GM12878 (cell line): ENCODE measurements around the gene TRIOBP. TPM values are rescaled to one million over a fixed set of nuclear protein-coding genes. Genes with fewer than 3 reads are reported as not detected.

ENCODE experiments used
- ATAC-seq: fragments of 200-7000 bp; cut with Tn5 transposase; 3 replicates; pipeline ENCODE4 v1.9.1; 2020; ENCODE audit warnings: mild to moderate bottlenecking, moderate library complexity
- BruUV-seq: library from RNA; stranded (reverse); fragments of 400-500 nt; replicated peaks from 2 replicates; lab custom pipeline; 2021; lab: Mats Ljungman, UMichigan
- CTCF ChIA-PET: fragments of 300-600 bp; sonication (Branson Sonifier 250); formaldehyde crosslinking; extraction: SDS; loops from one replicate; lab custom pipeline; 2021; ENCODE audit warnings: inconsistent platforms; lab: Yijun Ruan, JAX
- POLR2A ChIA-PET: fragments of 350-600 bp; formaldehyde crosslinking; extraction: SDS; loops from one replicate; lab custom pipeline; 2021; ENCODE audit warnings: inconsistent platforms; lab: Charles Lee
- RAD21 ChIA-PET: fragments of 300-600 bp; sonication (Branson Sonifier 250); formaldehyde crosslinking; loops from one replicate; lab custom pipeline; 2023; ENCODE audit warnings: antibody characterized with exemption; ENCODE audit not compliant: unreplicated experiment; lab: Charles Lee
- SMC1A ChIA-PET: fragments of 300-600 bp; sonication (Branson Sonifier 250); formaldehyde crosslinking; loops from one replicate; lab custom pipeline; 2023; ENCODE audit not compliant: unreplicated experiment, uncharacterized antibody; lab: Charles Lee
- DNase-seq: peaks from one replicate; pipeline ENCODE4 v3.0.0-alpha.2; 2011; ENCODE audit warnings: low read depth, low spot score
- FAIRE-seq: peaks from 3 replicates; lab custom pipeline; 2011; peaks lifted over from hg19 to GRCh38; lab: Jason Lieb, UNC
- H2AFZ ChIP-seq: 2 replicates; pipeline ENCODE4 v1.6.0; 2011; ENCODE audit warnings: low read depth, low read length, control low read depth; ENCODE audit not compliant: control insufficient read depth
- H3K27ac ChIP-seq: 2 replicates; pipeline ENCODE4 v1.5.1; 2011; ENCODE audit warnings: control low read depth; ENCODE audit not compliant: control insufficient read depth, insufficient read depth
- H3K27me3 ChIP-seq, 2 experiments: replicated peaks in 1 of 2; 2 replicates each; pipeline versions ENCODE4 v1.6.0 to v1.6.1; 2011; ENCODE audit warnings: low read length in 1 of 2; ENCODE audit not compliant: control insufficient read depth in 2 of 2, insufficient read depth in 2 of 2
- H3K36me3 ChIP-seq, 2 experiments: 2 replicates each; pipeline ENCODE4 v1.5.1; 2011; ENCODE audit warnings: low read length in 1 of 2; ENCODE audit not compliant: control insufficient read depth in 2 of 2, insufficient read depth in 2 of 2
- H3K4me1 ChIP-seq: 2 replicates; pipeline ENCODE4 v1.6.1; 2011; ENCODE audit warnings: mild to moderate bottlenecking, low read length, moderate library complexity, mixed read lengths; ENCODE audit not compliant: control insufficient read depth, insufficient read depth
- H3K4me2 ChIP-seq: 2 replicates; pipeline ENCODE4 v1.6.0; 2011; ENCODE audit warnings: control low read depth; ENCODE audit not compliant: control insufficient read depth, insufficient read depth
- H3K4me3 ChIP-seq: fragments of 200-600 bp; sonication (generic); 2 replicates; pipeline ENCODE4 v1.5.1; 2016
- H3K79me2 ChIP-seq: 2 replicates; pipeline ENCODE4 v1.6.0; 2011; ENCODE audit warnings: low read length; ENCODE audit not compliant: control insufficient read depth, insufficient read depth
- H3K9ac ChIP-seq: 2 replicates; pipeline ENCODE4 v1.8.0; 2011; ENCODE audit warnings: low read length, control low read depth, mixed read lengths; ENCODE audit not compliant: control insufficient read depth, insufficient read depth
- H3K9me3 ChIP-seq: replicated peaks from 3 replicates; pipeline ENCODE4 v1.5.1; 2011; ENCODE audit warnings: mild to moderate bottlenecking, low read length; ENCODE audit not compliant: control insufficient read depth, insufficient read depth
- H4K20me1 ChIP-seq: 2 replicates; pipeline ENCODE4 v1.6.0; 2011; ENCODE audit not compliant: control insufficient read depth, insufficient read depth
- NFYA ChIP-seq: IDR thresholded peaks from 2 replicates; pipeline ENCODE4 v1.6.1; 2011; ENCODE audit warnings: low read depth, mild to moderate bottlenecking, low read length, improper control_type of control experiment, borderline replicate concordance
- SMARCA5 ChIP-seq: fragments of 450-650 bp; IDR thresholded peaks from 2 replicates; pipeline ENCODE4 v1.6.1; 2017; ENCODE audit warnings: mild to moderate bottlenecking
- SMC3 ChIP-seq: IDR thresholded peaks from 2 replicates; pipeline ENCODE4 v1.6.1; 2011; ENCODE audit warnings: low read length, improper control_type of control experiment, borderline replicate concordance
- WGBS: methylation state at CpG from one replicate; pipeline ENCODE4 v1.1.6; 2016; ENCODE audit warnings: low lambda C conversion rate; ENCODE audit not compliant: insufficient replicate concordance, insufficient coverage; ENCODE audit errors: missing lambda C conversion rate; 5-methylcytosine and 5-hydroxymethylcytosine counted together
- in situ Hi-C: fragments of 300-500 bp; cut with MboI; formaldehyde crosslinking; loops from 9 replicates; pipeline ENCODE4 v1.14.3; 2018; ENCODE audit warnings: mixed read lengths
- intact Hi-C: fragments of 100-400 bp; cut with micrococcal nuclease; formaldehyde crosslinking; loops from one replicate; pipeline ENCODE4 v1.14.2; 2022; ENCODE audit not compliant: unreplicated experiment
- polyA plus RNA-seq, 11 experiments: library from polyadenylated mRNA; depleted of rRNA in 4 of 11; unstranded in 6 of 11; stranded (reverse) in 5 of 11; fragments of >200 nt; fragmentation: Nextera tagmentation in 4 of 11; fragmentation: Illumina TruSeq in 1 of 11; extraction: Ambion mirVana in 4 of 11; extraction: Trizol in 1 of 11; gene quantifications; 1 replicate in 1 of 11; 2 replicates in 10 of 11; pipeline versions ENCODE4 v1.2.1 to v1.2.3, GENCODE V29; 2011 to 2016; ENCODE audit warnings: inconsistent platforms in 2 of 11, missing spikeins in 2 of 11, low read depth in 1 of 11
- total RNA-seq, 4 experiments: library from RNA; depleted of rRNA in 3 of 4; stranded (reverse); fragments of >200 nt in 3 of 4; fragmentation: Illumina TruSeq in 1 of 4; extraction: Trizol in 1 of 4; gene quantifications; 2 replicates each; pipeline versions ENCODE4 v1.2.1 to v1.2.3, GENCODE V29; 2013 to 2021
- TF ChIP-seq, protein P1 (sequence below): fragments of 450-650 bp; formaldehyde crosslinking; IDR thresholded peaks from 2 replicates; pipeline ENCODE4 v1.4.0; 2022; ENCODE audit warnings: mild to moderate bottlenecking, moderate library complexity
- TF ChIP-seq, protein P2 (sequence below): IDR thresholded peaks from 2 replicates; pipeline ENCODE4 v1.6.1; 2012; ENCODE audit warnings: low read depth, low read length, improper control_type of control experiment
- TF ChIP-seq, protein P3 (sequence below): fragments of 450-650 bp; IDR thresholded peaks from 2 replicates; pipeline ENCODE4 v1.6.1; 2017; ENCODE audit warnings: mild to moderate bottlenecking

TRIOBP gene
- total and polyA plus RNA-seq, 10 of the 15 experiments (the other 5 are each of a cell fraction or from before 2014, with no cell fraction given): 0.21 to 23.6 (median 11.9) TPM

DNA sequence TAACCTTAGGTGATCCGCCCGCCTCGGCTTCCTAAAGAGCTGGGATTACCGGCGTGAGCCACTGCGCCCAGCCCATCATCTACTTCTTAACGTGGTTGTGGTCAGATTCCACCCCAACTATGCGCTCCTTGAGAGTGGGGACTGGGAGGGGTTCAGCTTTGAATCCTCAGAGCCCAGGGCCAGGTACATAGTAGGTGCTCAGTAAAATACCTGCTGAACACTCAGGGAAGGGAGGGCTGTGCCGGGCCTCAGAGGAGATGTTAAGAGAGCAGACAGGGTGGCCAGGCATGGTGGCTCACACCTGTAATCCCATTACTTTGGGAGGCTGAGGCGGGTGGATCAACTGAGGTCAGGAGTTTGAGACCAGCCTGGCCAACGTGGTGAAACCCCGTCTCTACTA lies 22.6 kb upstream of the TRIOBP start:
- no peak overlapping the region for H3K9ac ChIP-seq
- peak overlapping the region; percentile 64 for H3K4me2 ChIP-seq
- H4K20me1 ChIP-seq: no peaks in the 10 kb centered on the region
- FAIRE-seq: no peak
- no peak for TF ChIP-seq NFYA
- TF ChIP-seq, all 136 proteins: peak for 0
- Histone ChIP-seq H3K9me3 (no peaks in the 10 kb centered on the region), H3K36me3 (peaks cover 0 to 2% of the 10 kb centered on the region in 2 experiments; a peak in 1 of 4 replicates), H3K27me3 (no peaks in the 10 kb centered on the region), H3K4me3 (no peak overlapping the region), H2AFZ (no peak overlapping the region), H3K79me2 (peaks cover 30% of the 10 kb centered on the region), H3K27ac (peak overlapping the region; percentile 45), H3K4me1 (peaks cover 28% of the 10 kb centered on the region)
- ChIA-PET RAD21 (interaction anchor here (1.3 to 5.1 kb wide), 5 partner anchors 14 to 67 kb away, joined by 3 to 112 read pairs (median 25); partner anchors contain the start of genes GGA1, PDXP and SH3BP1), SMC1A (interaction anchor here (0.6 to 10.9 kb wide), 4 partner anchors 14 to 133 kb away, joined by 3 to 98 read pairs (median 41); partner anchors contain the start of genes GCAT, GGA1 and PDXP), CTCF (interaction anchor here (13.6 to 19.9 kb wide), 3 partner anchors 13 to 67 kb away, joined by 178 to 414 read pairs (median 396); partner anchors contain the start of genes GGA1, PDXP and SH3BP1), POLR2A (interaction anchor here (0.6 to 14.0 kb wide), 6 partner anchors 7 to 66 kb away, joined by 4 to 209 read pairs (median 11); partner anchors contain the start of genes GGA1 and PDXP)
- in situ Hi-C loops: no loop called here
- no TSS peak for BruUV-seq
- ATAC-seq (no peak), DNase-seq (no peak)
- intact Hi-C loops: no loop called here
- 87% methylated on average over 12 of the region's 12 CpGs for WGBS

DNA sequence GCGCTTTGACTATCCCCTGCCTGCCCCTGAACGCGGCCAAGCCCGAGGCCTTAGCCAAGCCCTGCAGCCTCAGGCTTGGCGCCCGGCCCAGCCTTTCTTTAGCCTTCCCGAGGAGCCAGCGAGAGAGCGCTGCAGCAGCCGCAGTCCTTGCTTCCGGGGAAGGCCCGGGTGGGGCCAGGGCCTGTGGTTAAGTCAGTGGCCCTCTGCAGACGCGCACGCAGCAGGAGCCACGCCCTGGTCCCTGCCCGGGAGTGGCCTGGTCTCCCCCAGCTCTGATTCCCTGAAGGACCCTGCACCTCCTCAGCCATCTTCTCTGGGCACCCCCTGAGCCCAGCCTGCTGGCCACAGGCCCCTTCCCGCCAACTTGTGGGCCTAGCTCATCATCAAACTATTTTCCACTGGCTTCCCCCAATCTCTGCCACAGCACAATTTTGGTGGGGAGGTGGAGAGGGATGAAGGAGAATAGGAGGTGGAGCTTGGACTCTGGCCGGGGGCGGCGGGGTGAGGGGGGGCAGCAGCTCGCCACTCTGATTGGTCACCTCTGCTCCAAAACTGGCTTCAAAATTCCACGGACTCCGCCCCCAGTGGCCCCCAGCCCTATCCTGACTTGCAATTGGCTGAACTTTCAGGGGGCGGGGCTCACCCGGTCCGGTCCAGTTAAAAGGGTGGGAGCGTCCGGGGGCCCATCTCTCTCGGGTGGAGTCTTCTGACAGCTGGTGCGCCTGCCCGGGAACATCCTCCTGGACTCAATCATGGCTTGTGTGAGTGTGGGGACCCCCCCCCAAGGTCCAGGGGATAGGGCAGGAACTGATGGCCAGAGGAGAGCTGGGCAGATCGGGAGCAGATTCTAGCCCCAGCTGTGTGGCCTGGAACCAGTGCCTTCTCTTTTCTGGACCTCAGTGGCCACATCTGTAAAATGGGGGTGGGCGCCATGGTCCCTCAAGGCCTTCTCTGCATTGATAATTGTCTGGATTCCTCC lies 21.6 kb upstream of the TRIOBP start, which contains the start of gene LGALS1:
TSS of gene LGALS1 (plus strand) at position 686 of the 979 bp plus-strand sequence. CDS start at position 753, 67 bp downstream.
- ChIA-PET SMC1A (interaction anchor here (0.9 to 10.9 kb wide), 11 partner anchors 11 to 70 kb away, joined by 4 to 98 read pairs (median 5); partner anchors contain the start of genes GGA1 and PDXP), POLR2A (interaction anchor here (0.5 to 14.0 kb wide), 16 partner anchors 8 to 409 kb away, joined by 3 to 209 read pairs (median 4); partner anchors contain the start of genes GGA1, MICALL1, NOL12 and PDXP), RAD21 (interaction anchor here (1.1 to 5.1 kb wide), 8 partner anchors 15 to 68 kb away, joined by 3 to 112 read pairs (median 22); partner anchors contain the start of genes GGA1, PDXP and SH3BP1), CTCF (interaction anchor here (0.9 to 19.9 kb wide), 6 partner anchors 8 to 68 kb away, joined by 3 to 414 read pairs (median 172); partner anchors contain the start of genes GGA1, NOL12, PDXP and SH3BP1)
- peak within 1 kb of the TSS; percentile 85 for H3K27ac ChIP-seq
- no peaks in the 10 kb centered on the region for H3K27me3 ChIP-seq
- DNase-seq (no peak), FAIRE-seq (peak; percentile 70), ATAC-seq (peak; percentile 82)
- H3K79me2 ChIP-seq: peaks cover 30% of the 10 kb centered on the region
- no peaks in the 10 kb centered on the region for H3K9me3 ChIP-seq
- peak within 1 kb of the TSS; percentile 91 for H3K4me3 ChIP-seq
- BruUV-seq: no TSS peak
- H2AFZ ChIP-seq: peak within 1 kb of the TSS; percentile 77
- peaks cover 2% of the 10 kb centered on the region in 2 experiments; a peak in 1 of 4 replicates for H3K36me3 ChIP-seq
- H3K4me1 ChIP-seq: peaks cover 28% of the 10 kb centered on the region
- in situ Hi-C loops (no loop called here), intact Hi-C loops (no loop called here)
- no peaks in the 10 kb centered on the region for H4K20me1 ChIP-seq
- peak within 1 kb of the TSS; percentile 97 for H3K4me2 ChIP-seq
- 1% methylated on average over 34 of the region's 34 CpGs for WGBS
- H3K9ac ChIP-seq: peak within 1 kb of the TSS; percentile 78
- peak; percentile 90 for TF ChIP-seq SMARCA5
- 0 out of 2 replicates have a peak, but pooled peaks have one; percentile 2 for TF ChIP-seq SMC3
- TF ChIP-seq, protein P1, sequence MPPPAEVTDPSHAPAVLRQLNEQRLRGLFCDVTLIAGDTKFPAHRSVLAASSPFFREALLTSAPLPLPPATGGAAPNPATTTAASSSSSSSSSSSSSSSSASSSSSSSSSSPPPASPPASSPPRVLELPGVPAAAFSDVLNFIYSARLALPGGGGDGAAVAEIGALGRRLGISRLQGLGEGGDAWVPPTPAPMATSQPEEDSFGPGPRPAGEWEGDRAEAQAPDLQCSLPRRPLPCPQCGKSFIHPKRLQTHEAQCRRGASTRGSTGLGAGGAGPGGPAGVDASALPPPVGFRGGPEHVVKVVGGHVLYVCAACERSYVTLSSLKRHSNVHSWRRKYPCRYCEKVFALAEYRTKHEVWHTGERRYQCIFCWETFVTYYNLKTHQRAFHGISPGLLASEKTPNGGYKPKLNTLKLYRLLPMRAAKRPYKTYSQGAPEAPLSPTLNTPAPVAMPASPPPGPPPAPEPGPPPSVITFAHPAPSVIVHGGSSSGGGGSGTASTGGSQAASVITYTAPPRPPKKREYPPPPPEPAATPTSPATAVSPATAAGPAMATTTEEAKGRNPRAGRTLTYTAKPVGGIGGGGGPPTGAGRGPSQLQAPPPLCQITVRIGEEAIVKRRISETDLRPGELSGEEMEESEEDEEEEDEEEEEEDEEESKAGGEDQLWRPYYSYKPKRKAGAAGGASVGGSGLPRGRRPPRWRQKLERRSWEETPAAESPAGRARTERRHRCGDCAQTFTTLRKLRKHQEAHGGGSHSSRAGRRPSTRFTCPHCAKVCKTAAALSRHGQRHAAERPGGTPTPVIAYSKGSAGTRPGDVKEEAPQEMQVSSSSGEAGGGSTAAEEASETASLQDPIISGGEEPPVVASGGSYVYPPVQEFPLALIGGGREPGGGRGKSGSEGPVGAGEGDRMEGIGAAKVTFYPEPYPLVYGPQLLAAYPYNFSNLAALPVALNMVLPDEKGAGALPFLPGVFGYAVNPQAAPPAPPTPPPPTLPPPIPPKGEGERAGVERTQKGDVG (CRISPR knock-in tag): no peak
- TF ChIP-seq, protein P2, sequence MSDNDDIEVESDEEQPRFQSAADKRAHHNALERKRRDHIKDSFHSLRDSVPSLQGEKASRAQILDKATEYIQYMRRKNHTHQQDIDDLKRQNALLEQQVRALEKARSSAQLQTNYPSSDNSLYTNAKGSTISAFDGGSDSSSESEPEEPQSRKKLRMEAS: no peak
- TF ChIP-seq, protein P3, sequence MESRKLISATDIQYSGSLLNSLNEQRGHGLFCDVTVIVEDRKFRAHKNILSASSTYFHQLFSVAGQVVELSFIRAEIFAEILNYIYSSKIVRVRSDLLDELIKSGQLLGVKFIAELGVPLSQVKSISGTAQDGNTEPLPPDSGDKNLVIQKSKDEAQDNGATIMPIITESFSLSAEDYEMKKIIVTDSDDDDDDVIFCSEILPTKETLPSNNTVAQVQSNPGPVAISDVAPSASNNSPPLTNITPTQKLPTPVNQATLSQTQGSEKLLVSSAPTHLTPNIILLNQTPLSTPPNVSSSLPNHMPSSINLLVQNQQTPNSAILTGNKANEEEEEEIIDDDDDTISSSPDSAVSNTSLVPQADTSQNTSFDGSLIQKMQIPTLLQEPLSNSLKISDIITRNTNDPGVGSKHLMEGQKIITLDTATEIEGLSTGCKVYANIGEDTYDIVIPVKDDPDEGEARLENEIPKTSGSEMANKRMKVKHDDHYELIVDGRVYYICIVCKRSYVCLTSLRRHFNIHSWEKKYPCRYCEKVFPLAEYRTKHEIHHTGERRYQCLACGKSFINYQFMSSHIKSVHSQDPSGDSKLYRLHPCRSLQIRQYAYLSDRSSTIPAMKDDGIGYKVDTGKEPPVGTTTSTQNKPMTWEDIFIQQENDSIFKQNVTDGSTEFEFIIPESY: no peak
